Muscle layer of duodenum (tissue), 2 donors: ENCODE measurements around the gene ASXL3.

Experiments used
- H3K27ac ChIP-seq: one replicate; pipeline ENCODE4 v1.7.0; 2013; ENCODE audit warnings: mild to moderate bottlenecking, low read length
- H3K27me3 ChIP-seq: one replicate; pipeline ENCODE4 v1.7.0; 2013; ENCODE audit warnings: low read depth, mild to moderate bottlenecking, control low read depth, low read length
- H3K36me3 ChIP-seq, 2 donors: one replicate each; pipeline ENCODE4 v1.7.0; 2013; ENCODE audit warnings: low read length in 2 of 2, control low read depth in 1 of 2, mild to moderate bottlenecking in 1 of 2; ENCODE audit not compliant: insufficient read depth in 2 of 2, control insufficient read depth in 1 of 2
- H3K4me1 ChIP-seq, 2 donors: one replicate each; pipeline ENCODE4 v1.7.0; 2013; ENCODE audit warnings: low read length in 2 of 2, mild to moderate bottlenecking in 2 of 2, control low read depth in 1 of 2, moderate library complexity in 1 of 2; ENCODE audit not compliant: insufficient read depth in 2 of 2, control insufficient read depth in 1 of 2
- H3K4me3 ChIP-seq, 2 donors: one replicate each; pipeline ENCODE4 v1.7.0; 2013; ENCODE audit warnings: low read length in 2 of 2, low read depth in 1 of 2, mild to moderate bottlenecking in 1 of 2
- H3K9me3 ChIP-seq, 2 donors: one replicate each; pipeline ENCODE4 v1.7.0; 2013; ENCODE audit warnings: low read length in 2 of 2, control low read depth in 1 of 2, mild to moderate bottlenecking in 1 of 2; ENCODE audit not compliant: control insufficient read depth in 1 of 2
- donor health status: healthy.

ASXL3 gene

GRCh38 chr18:33665187-33665586 lies 87.2 kb downstream of the ASXL3 start:
- Histone ChIP-seq H3K27me3 (no peaks in the 10 kb centered on the region), H3K36me3 (no peaks in the 10 kb centered on the region), H3K4me1 (no peaks in the 10 kb centered on the region), H3K4me3 (no peak overlapping the region), H3K27ac (no peak overlapping the region), H3K9me3 (no peaks in the 10 kb centered on the region)

- Histone ChIP-seq H3K4me3 (no peak overlapping the region), H3K9me3 (no peaks in the 10 kb centered on the region), H3K4me1 (no peaks in the 10 kb centered on the region), H3K27ac (no peak overlapping the region), H3K27me3 (no peaks in the 10 kb centered on the region), H3K36me3 (no peaks in the 10 kb centered on the region)
Observed at GRCh38 chr18:33665641-33666040, 87.6 kb downstream of the ASXL3 start.

GRCh38 chr18:33666915-33667314 lies 88.9 kb downstream of the ASXL3 start:
- Histone ChIP-seq H3K4me3 (no peak overlapping the region), H3K4me1 (no peaks in the 10 kb centered on the region)

GRCh38 chr18:33669589-33669988 lies 91.6 kb downstream of the ASXL3 start:
- Histone ChIP-seq H3K4me3 (no peak overlapping the region), H3K27ac (no peak overlapping the region), H3K27me3 (no peaks in the 10 kb centered on the region), H3K36me3 (no peaks in the 10 kb centered on the region), H3K9me3 (no peaks in the 10 kb centered on the region), H3K4me1 (no peaks in the 10 kb centered on the region)

More at GRCh38 chr18:33666915-33667314, 88.9 kb downstream of the ASXL3 start:
- H3K36me3 ChIP-seq = no peaks in the 10 kb centered on the region
- H3K27ac ChIP-seq = no peak overlapping the region
- no peaks in the 10 kb centered on the region for H3K9me3 ChIP-seq
- H3K27me3 ChIP-seq = no peaks in the 10 kb centered on the region

- Histone ChIP-seq H3K9me3 (no peaks in the 10 kb centered on the region), H3K27ac (no peak overlapping the region), H3K4me1 (no peaks in the 10 kb centered on the region), H3K27me3 (no peaks in the 10 kb centered on the region), H3K4me3 (no peak overlapping the region), H3K36me3 (no peaks in the 10 kb centered on the region)
Observed at GRCh38 chr18:33670029-33670428, 92.0 kb downstream of the ASXL3 start.

- Histone ChIP-seq H3K27me3 (no peaks in the 10 kb centered on the region), H3K4me1 (no peaks in the 10 kb centered on the region), H3K4me3 (no peak overlapping the region), H3K27ac (no peak overlapping the region), H3K36me3 (no peaks in the 10 kb centered on the region), H3K9me3 (no peaks in the 10 kb centered on the region)
Observed at GRCh38 chr18:33673689-33674088, 95.7 kb downstream of the ASXL3 start.

GRCh38 chr18:33676593-33676992 lies 98.6 kb downstream of the ASXL3 start:
- no peak overlapping the region for H3K4me3 ChIP-seq
- no peaks in the 10 kb centered on the region for H3K36me3 ChIP-seq
- no peaks in the 10 kb centered on the region for H3K4me1 ChIP-seq
- no peaks in the 10 kb centered on the region for H3K27me3 ChIP-seq
- H3K9me3 ChIP-seq = no peaks in the 10 kb centered on the region
- H3K27ac ChIP-seq = no peak overlapping the region

- Histone ChIP-seq H3K36me3 (no peaks in the 10 kb centered on the region), H3K27ac (no peak overlapping the region), H3K4me3 (no peak overlapping the region), H3K27me3 (no peaks in the 10 kb centered on the region), H3K9me3 (no peaks in the 10 kb centered on the region), H3K4me1 (no peaks in the 10 kb centered on the region)
Observed at GRCh38 chr18:33677891-33678290, 99.9 kb downstream of the ASXL3 start.

GRCh38 chr18:33682436-33682835 lies 104.4 kb downstream of the ASXL3 start:
- Histone ChIP-seq H3K4me3 (no peak overlapping the region), H3K4me1 (no peaks in the 10 kb centered on the region), H3K27ac (no peak overlapping the region), H3K36me3 (no peaks in the 10 kb centered on the region), H3K27me3 (no peaks in the 10 kb centered on the region), H3K9me3 (no peaks in the 10 kb centered on the region)

- no peaks in the 10 kb centered on the region for H3K4me1 ChIP-seq
- no peak overlapping the region for H3K27ac ChIP-seq
- no peaks in the 10 kb centered on the region for H3K36me3 ChIP-seq
- H3K9me3 ChIP-seq = peaks cover 0 to 3% of the 10 kb centered on the region in 2 donors
- no peak overlapping the region for H3K4me3 ChIP-seq
- H3K27me3 ChIP-seq = no peaks in the 10 kb centered on the region
Observed at GRCh38 chr18:33694593-33694992, 116.6 kb downstream of the ASXL3 start.

GRCh38 chr18:33696332-33697162 lies 118.5 kb downstream of the ASXL3 start:
- peaks cover 0 to 3% of the 10 kb centered on the region in 2 donors for H3K9me3 ChIP-seq
- H3K36me3 ChIP-seq = no peaks in the 10 kb centered on the region
- no peaks in the 10 kb centered on the region for H3K4me1 ChIP-seq
- H3K27me3 ChIP-seq = no peaks in the 10 kb centered on the region
- H3K27ac ChIP-seq = no peak overlapping the region
- H3K4me3 ChIP-seq = no peak overlapping the region

- Histone ChIP-seq H3K4me1 (no peaks in the 10 kb centered on the region), H3K36me3 (no peaks in the 10 kb centered on the region), H3K27me3 (no peaks in the 10 kb centered on the region), H3K4me3 (no peak overlapping the region), H3K27ac (no peak overlapping the region), H3K9me3 (peaks cover 0 to 3% of the 10 kb centered on the region in 2 donors)
Observed at GRCh38 chr18:33697498-33697897, 119.5 kb downstream of the ASXL3 start.
